Astrocyte (in vitro differentiated cells and primary cell): ENCODE measurements around the gene CAMK2G. TPM values are rescaled to one million over a fixed set of nuclear protein-coding genes. Genes with fewer than 3 reads are reported as not detected.

Experiments used
- DNase-seq: peaks from one replicate; pipeline ENCODE4 v3.0.0-alpha.2; 2010; ENCODE audit warnings: low read depth
- FAIRE-seq: peaks from 2 replicates; lab custom pipeline; 2011; peaks lifted over from hg19 to GRCh38; lab: Jason Lieb, UNC
- H2AFZ ChIP-seq: 2 replicates; pipeline ENCODE4 v1.6.0; 2012; ENCODE audit warnings: low read depth, low read length, inconsistent platforms
- H3K27ac ChIP-seq: 2 replicates; pipeline ENCODE4 v1.5.1; 2011; ENCODE audit warnings: low read depth, low read length, inconsistent platforms
- H3K27me3 ChIP-seq: 2 replicates; pipeline ENCODE4 v1.6.0; 2011; ENCODE audit warnings: low read length, inconsistent platforms; ENCODE audit not compliant: insufficient read depth
- H3K36me3 ChIP-seq: 2 replicates; pipeline ENCODE4 v1.5.1; 2011; ENCODE audit warnings: low read length, inconsistent platforms; ENCODE audit not compliant: insufficient read depth
- H3K4me1 ChIP-seq: 2 replicates; pipeline ENCODE4 v1.5.1; 2011; ENCODE audit warnings: low read length, inconsistent platforms; ENCODE audit not compliant: insufficient read depth
- H3K4me2 ChIP-seq: 2 replicates; pipeline ENCODE4 v1.6.0; 2012; ENCODE audit warnings: low read length, inconsistent platforms
- H3K4me3 ChIP-seq: 2 replicates; pipeline ENCODE4 v1.5.1; 2011; ENCODE audit warnings: low read depth, mild to moderate bottlenecking, low read length, inconsistent platforms; ENCODE audit not compliant: insufficient read depth
- H3K79me2 ChIP-seq: 2 replicates; pipeline ENCODE4 v1.6.0; 2012; ENCODE audit warnings: mild to moderate bottlenecking, low read length, inconsistent platforms; ENCODE audit not compliant: insufficient read depth
- H3K9ac ChIP-seq: 2 replicates; pipeline ENCODE4 v1.6.0; 2012; ENCODE audit warnings: mild to moderate bottlenecking, low read length, inconsistent platforms
- H3K9me3 ChIP-seq: 2 replicates; pipeline ENCODE4 v1.5.1; 2012; ENCODE audit warnings: low read depth, mild to moderate bottlenecking, low read length, inconsistent platforms; ENCODE audit not compliant: insufficient read depth
- H4K20me1 ChIP-seq: 2 replicates; pipeline ENCODE4 v1.6.0; 2012; ENCODE audit warnings: low read length, inconsistent platforms; ENCODE audit not compliant: insufficient read depth
- H3K27ac Mint-ChIP-seq: one replicate; pipeline ENCODE4 v1.8.0; 2021; ENCODE audit warnings: mild to moderate bottlenecking, mixed read lengths; ENCODE audit not compliant: unreplicated experiment
- H3K27me3 Mint-ChIP-seq: one replicate; pipeline ENCODE4 v1.8.0; 2021; ENCODE audit warnings: low read depth, mixed read lengths; ENCODE audit not compliant: unreplicated experiment
- H3K36me3 Mint-ChIP-seq: one replicate; pipeline ENCODE4 v1.8.0; 2021; ENCODE audit warnings: low read depth, mixed read lengths; ENCODE audit not compliant: unreplicated experiment
- H3K4me1 Mint-ChIP-seq: one replicate; pipeline ENCODE4 v1.8.0; 2021; ENCODE audit warnings: low read depth, mixed read lengths; ENCODE audit not compliant: unreplicated experiment
- H3K4me3 Mint-ChIP-seq: one replicate; pipeline ENCODE4 v1.8.0; 2021; ENCODE audit warnings: mild to moderate bottlenecking, moderate library complexity, mixed read lengths; ENCODE audit not compliant: unreplicated experiment
- H3K9me3 Mint-ChIP-seq: one replicate; pipeline ENCODE4 v1.8.0; 2021; ENCODE audit warnings: mild to moderate bottlenecking, mixed read lengths; ENCODE audit not compliant: unreplicated experiment
- EZH2 ChIP-seq: IDR thresholded peaks from 2 replicates; pipeline ENCODE4 v1.6.1; 2012; ENCODE audit warnings: mild to moderate bottlenecking, low read length, inconsistent platforms; ENCODE audit not compliant: insufficient read depth
- total RNA-seq: library from RNA; stranded (reverse); gene quantifications from 2 replicates; pipeline ENCODE4 v1.2.1, GENCODE V29; 2021
- TF ChIP-seq, protein P1 (sequence below): IDR thresholded peaks from 2 replicates; pipeline ENCODE4 v1.5.1; 2011; ENCODE audit warnings: low read depth, mild to moderate bottlenecking, inconsistent platforms, low read length, moderate library complexity; ENCODE audit not compliant: insufficient read depth

The CAMK2G gene
- total RNA-seq, 1 donor from 2014 or later = 19.8 TPM

DNA sequence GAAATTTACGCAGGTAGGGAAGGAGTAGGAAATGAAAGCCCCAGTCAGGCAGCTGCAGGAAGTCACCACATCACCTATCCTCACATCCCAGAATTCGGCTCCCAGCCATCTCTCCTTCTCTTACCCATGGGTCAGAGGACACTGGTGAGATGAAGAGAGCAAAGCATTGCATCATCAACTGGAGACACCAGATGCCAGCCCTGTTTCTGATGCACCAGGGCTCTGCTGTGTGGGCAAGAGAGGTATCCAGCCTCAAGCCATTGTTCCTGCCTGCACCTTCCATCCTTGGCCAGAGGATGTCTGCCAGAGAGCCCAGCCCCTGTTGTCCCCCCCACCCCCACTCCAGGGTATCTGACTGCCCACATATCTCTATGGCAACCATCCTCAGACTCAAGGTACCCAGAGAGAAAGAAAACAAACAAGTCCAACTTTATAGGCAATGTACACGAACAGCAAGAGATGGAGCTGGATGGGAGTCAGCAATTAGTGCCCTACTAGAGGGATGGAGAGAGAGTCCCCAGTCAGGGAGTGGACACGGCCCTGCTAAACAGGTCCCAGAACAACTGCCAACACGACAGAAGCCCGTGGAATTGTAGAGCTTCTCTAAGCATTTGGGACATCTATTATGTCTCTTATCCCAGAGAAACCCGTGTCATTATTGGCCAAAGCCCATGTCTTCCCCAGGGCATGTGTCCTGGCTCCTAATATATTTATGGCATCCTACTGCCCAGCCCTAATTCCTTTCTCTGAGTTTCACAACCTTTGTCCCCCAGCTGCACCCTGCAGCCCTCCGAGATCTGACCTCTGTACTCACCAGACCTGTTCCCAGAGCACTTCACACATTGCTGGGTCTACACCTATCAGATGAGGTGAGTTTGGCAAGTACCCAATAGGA lies 2.8 kb downstream of the CAMK2G start:
- Mint-ChIP-seq H3K4me3 (no peak overlapping the region), H3K27ac (no peak overlapping the region), H3K4me1 (peaks cover 10% of the 10 kb centered on the region), H3K36me3 (peaks cover 8% of the 10 kb centered on the region), H3K27me3 (no peaks in the 10 kb centered on the region), H3K9me3 (no peaks in the 10 kb centered on the region)
- H3K4me1 ChIP-seq = peaks cover 4% of the 10 kb centered on the region
- H4K20me1 ChIP-seq = peaks cover 65% of the 10 kb centered on the region
- H3K36me3 ChIP-seq = peaks cover 6% of the 10 kb centered on the region
- FAIRE-seq (no peak), DNase-seq (no peak)
- no peak overlapping the region for H2AFZ ChIP-seq
- H3K27me3 ChIP-seq = no peaks in the 10 kb centered on the region
- no peak overlapping the region for H3K4me3 ChIP-seq
- no peaks in the 10 kb centered on the region for H3K9me3 ChIP-seq
- H3K27ac ChIP-seq = no peak overlapping the region
- no peak for TF ChIP-seq EZH2
- TF ChIP-seq, protein P1, sequence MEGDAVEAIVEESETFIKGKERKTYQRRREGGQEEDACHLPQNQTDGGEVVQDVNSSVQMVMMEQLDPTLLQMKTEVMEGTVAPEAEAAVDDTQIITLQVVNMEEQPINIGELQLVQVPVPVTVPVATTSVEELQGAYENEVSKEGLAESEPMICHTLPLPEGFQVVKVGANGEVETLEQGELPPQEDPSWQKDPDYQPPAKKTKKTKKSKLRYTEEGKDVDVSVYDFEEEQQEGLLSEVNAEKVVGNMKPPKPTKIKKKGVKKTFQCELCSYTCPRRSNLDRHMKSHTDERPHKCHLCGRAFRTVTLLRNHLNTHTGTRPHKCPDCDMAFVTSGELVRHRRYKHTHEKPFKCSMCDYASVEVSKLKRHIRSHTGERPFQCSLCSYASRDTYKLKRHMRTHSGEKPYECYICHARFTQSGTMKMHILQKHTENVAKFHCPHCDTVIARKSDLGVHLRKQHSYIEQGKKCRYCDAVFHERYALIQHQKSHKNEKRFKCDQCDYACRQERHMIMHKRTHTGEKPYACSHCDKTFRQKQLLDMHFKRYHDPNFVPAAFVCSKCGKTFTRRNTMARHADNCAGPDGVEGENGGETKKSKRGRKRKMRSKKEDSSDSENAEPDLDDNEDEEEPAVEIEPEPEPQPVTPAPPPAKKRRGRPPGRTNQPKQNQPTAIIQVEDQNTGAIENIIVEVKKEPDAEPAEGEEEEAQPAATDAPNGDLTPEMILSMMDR = no peak
- no peak overlapping the region for H3K9ac ChIP-seq
- peaks cover 12% of the 10 kb centered on the region for H3K79me2 ChIP-seq
- no peak overlapping the region for H3K4me2 ChIP-seq

DNA sequence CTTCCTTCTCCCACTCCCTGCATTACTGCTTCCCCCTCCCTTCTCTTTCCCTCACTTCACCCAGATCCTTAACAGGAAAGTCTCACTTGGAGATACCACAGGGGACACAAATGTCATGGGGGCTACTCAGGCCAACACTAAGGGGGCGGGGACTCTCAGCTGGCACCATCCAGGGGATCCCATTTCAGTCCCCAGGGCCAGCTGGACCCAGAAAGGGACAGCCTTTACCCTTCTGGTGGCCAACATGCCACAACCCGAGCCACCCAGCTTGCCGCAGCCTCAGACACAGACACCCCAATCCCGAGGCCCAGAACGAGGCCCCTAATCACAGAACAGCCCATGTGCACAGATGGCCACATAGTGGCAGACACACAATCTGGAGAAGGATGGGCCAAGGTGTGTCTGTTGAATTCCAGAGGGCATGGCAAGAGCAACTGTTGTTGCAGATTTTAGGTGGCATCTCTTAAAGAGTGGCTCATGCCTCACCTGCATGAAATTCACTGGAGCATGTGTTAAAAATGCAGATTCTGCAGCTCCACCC lies 5.6 kb downstream of the CAMK2G start:
- peaks cover 17% of the 10 kb centered on the region for H3K36me3 Mint-ChIP-seq

More for the DNA sequence above, 5.6 kb downstream of the CAMK2G start:
- Mint-ChIP-seq H3K27ac (no peak overlapping the region), H3K27me3 (no peaks in the 10 kb centered on the region), H3K4me3 (no peak overlapping the region), H3K9me3 (no peaks in the 10 kb centered on the region), H3K4me1 (peaks cover 10% of the 10 kb centered on the region)
- no peak overlapping the region for H3K4me3 ChIP-seq
- no peaks in the 10 kb centered on the region for H3K27me3 ChIP-seq
- H3K4me2 ChIP-seq = no peak overlapping the region
- H3K9ac ChIP-seq = no peak overlapping the region
- peaks cover 4% of the 10 kb centered on the region for H3K4me1 ChIP-seq
- H4K20me1 ChIP-seq = peaks cover 85% of the 10 kb centered on the region
- FAIRE-seq (no peak), DNase-seq (no peak)
- TF ChIP-seq, protein P1 = no peak
- no peak for TF ChIP-seq EZH2
- H3K9me3 ChIP-seq = no peaks in the 10 kb centered on the region
- H2AFZ ChIP-seq = no peak overlapping the region
- peaks cover 6% of the 10 kb centered on the region for H3K36me3 ChIP-seq
- no peak overlapping the region for H3K27ac ChIP-seq
- H3K79me2 ChIP-seq = peaks cover 17% of the 10 kb centered on the region
